GM12872 (cell line): ENCODE results near the gene BICC1.

Experiments
- TF ChIP-seq, protein P1 (sequence below): IDR thresholded peaks from 3 replicates; pipeline ENCODE4 v1.5.1; 2011; ENCODE audit warnings: low read depth, mild to moderate bottlenecking, low read length, moderate library complexity; ENCODE audit not compliant: insufficient read depth

The BICC1 gene

GRCh38 chr10:58517081-58517480, 4.4 kb downstream of the BICC1 start:
- TF ChIP-seq, protein P1, sequence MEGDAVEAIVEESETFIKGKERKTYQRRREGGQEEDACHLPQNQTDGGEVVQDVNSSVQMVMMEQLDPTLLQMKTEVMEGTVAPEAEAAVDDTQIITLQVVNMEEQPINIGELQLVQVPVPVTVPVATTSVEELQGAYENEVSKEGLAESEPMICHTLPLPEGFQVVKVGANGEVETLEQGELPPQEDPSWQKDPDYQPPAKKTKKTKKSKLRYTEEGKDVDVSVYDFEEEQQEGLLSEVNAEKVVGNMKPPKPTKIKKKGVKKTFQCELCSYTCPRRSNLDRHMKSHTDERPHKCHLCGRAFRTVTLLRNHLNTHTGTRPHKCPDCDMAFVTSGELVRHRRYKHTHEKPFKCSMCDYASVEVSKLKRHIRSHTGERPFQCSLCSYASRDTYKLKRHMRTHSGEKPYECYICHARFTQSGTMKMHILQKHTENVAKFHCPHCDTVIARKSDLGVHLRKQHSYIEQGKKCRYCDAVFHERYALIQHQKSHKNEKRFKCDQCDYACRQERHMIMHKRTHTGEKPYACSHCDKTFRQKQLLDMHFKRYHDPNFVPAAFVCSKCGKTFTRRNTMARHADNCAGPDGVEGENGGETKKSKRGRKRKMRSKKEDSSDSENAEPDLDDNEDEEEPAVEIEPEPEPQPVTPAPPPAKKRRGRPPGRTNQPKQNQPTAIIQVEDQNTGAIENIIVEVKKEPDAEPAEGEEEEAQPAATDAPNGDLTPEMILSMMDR, result no peak

- TF ChIP-seq, protein P1, result no peak
Measured at GRCh38 chr10:58517491-58518355, 5.1 kb downstream of the BICC1 start.

- TF ChIP-seq, protein P1, result no peak
Measured at GRCh38 chr10:58518775-58519174, 6.1 kb downstream of the BICC1 start.

- TF ChIP-seq, protein P1, result no peak
Measured at GRCh38 chr10:58529077-58529728, 16.5 kb downstream of the BICC1 start.

DNA sequence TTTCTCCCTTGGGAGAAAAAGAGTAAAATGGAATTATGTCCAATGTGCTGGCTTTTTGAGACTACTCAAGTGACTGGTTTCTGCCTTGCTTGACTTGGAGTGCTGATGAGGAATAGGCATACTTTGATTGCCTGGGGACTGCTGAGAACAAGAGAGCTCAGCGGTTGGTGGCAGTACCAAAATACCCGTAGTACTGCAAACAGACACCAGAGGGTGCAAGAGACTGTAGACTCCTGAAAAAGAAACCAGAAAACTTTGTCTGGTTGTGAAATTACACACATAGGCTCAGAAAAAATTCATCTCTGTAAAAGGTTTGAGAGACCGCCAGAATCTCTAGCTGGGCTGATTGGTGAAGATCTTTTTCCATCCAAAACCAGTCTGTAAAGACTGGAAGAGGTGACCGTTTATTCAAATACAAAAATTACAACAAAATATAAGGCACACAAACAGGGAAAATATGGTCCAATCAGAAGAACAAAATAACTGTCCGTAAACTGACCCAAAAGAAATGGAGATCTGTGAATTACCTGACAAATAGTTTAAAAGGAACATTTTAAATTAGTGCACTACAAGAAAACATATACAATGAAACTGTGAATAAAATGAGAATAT, 18.5 kb downstream of the BICC1 start:
- TF ChIP-seq, protein P1, result peak; percentile 79

GRCh38 chr10:58535311-58535710, 22.6 kb downstream of the BICC1 start:
- TF ChIP-seq, protein P1, result no peak

- TF ChIP-seq, protein P1, result no peak
Measured at GRCh38 chr10:58543141-58543540, 30.5 kb downstream of the BICC1 start.
